GM12801 (cell line): ENCODE data around the gene TMEM237.

ENCODE experiments used
- CTCF ChIP-seq: IDR thresholded peaks from one replicate; pipeline ENCODE4 v1.5.1; 2011; ENCODE audit warnings: control low read depth; ENCODE audit not compliant: insufficient read length; ENCODE audit errors: extremely low read depth

Gene TMEM237

GRCh38 chr2:201622306-201622970, 20.9 kb downstream of the TMEM237 start:
- no peak for TF ChIP-seq CTCF

- TF ChIP-seq CTCF = no peak
These were observed 21.9 kb downstream of the TMEM237 start for GRCh38 chr2:201621293-201621999.

- no peak for TF ChIP-seq CTCF
These were observed 24.3 kb downstream of the TMEM237 start for GRCh38 chr2:201618744-201619662.

- no peak for TF ChIP-seq CTCF
These were observed 35.3 kb downstream of the TMEM237 start for GRCh38 chr2:201608021-201608420.

- no peak for TF ChIP-seq CTCF
These were observed 35.7 kb downstream of the TMEM237 start for GRCh38 chr2:201607568-201607967.

- TF ChIP-seq CTCF = no peak
These were observed 42.4 kb downstream of the TMEM237 start for GRCh38 chr2:201600906-201601305.

GRCh38 chr2:201597397-201597796, 45.9 kb downstream of the TMEM237 start:
- TF ChIP-seq CTCF = no peak
